HG03575 (cell line): Measurements from ENCODE around the gene PES1.

Source experiments
- ATAC-seq: cut with Tn5 transposase; IDR thresholded peaks from one replicate; pipeline ENCODE4 v1.9.1; 2021; ENCODE audit not compliant: unreplicated experiment, insufficient number of reproducible peaks, low FRiP score; ENCODE audit errors: extremely low read depth

Gene PES1

DNA sequence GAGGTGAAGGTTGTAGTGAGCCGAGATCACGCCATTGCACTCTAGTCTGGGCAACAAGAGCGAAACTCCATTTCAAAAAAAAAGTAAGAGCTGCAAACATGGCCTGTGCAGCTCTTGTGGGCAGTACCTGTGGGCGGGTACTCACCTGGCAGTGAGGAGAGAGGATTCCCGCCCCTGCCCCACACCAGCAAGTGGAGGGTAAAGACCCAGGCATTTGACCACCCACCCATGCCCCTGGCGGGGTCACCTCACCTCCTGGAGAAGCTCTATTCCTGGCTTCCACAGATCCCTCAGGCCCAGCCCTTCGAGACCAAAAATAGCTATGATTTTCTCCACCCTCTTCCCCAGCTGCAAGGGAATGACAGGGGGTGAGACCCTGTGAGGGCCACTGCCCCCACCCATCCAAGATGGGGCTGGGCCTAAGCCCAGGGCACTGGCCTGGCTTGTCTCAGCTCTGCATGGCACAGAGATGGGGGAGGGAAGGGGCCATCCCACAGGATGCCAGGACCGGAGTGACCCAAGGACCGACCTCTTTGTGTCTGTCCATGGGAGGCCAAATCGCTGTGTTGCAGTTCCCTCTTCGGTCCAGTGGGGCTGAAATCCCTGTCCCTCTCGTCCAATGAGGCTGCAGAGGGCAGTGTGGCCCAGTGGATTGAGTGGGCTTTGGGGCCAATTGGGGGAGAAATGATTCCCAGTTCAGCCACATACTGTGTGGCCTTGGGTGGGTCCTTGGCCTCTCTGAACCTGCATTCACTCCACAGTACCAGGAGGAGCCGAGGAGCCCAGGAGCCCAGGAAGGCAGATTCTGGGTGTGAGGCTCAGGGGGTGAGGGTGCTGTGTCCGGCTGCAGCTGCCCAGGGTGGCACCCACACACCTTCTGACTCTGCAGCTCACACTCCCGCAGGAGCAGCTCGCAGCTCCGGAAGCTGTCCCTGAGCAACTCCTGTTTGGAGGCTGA lies 59.8 kb downstream of the PES1 start:
- ATAC-seq: no peak

DNA sequence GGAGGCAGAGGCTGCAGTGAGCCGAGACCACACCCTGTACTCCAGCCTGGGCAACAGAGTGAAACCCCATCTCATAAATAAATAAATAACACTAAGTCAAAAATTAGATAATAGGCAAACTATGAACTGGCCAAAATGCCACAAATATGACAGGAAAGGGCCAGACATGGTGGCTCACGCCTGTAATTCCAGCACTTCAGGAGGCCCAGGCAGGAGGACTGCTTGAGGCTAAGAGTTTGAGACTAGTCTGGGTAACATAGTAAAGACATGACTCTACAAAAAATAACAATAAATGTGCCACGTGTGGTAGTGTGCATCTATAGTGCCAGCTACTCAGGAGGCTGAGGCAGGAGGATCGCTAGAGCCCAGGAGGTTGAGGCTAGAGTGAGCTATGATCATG lies 65.1 kb downstream of the PES1 start:
- ATAC-seq: no peak
